ENCODE measurements around the gene BCAR1.

BCAR1 gene

DNA sequence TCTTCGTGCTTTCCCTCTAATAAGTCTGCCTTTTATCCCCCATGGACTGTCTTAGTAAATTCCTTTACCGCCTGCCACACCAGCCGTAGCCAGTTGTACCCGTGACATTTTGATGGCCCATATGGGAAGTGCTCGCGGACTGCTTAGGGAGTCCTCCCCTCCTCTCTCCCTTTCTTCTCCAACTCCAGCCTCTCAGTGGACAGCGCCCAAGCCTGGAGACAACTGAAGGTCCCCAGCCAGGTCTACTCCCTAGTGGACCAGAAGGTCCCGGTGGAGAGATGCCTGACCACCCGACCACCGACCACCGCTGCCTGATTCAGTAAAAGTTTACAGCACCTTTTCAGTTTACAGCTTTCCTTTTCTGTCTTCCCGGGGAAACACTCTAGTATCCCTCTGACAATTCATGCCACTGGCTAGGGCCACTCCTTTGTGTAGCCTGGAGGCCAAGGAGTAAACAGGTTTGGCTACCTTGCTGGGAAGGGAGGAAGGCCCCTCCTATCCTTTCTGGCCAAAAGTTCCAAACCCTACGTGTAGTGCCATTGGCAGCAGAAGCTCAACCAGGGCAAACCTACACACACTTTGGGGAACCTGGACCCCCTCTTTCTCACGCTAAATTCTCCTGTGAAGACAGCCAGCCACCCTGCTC lies 62.5 kb downstream of the BCAR1 start:
- Histone ChIP-seq H3K27me3 (ENCODE audit: insufficient read depth, low read length, poor library complexity) (peaks cover 4% of the 10 kb centered on the region), H3K36me3 (ENCODE audit: insufficient read depth, low read length) (no peaks in the 10 kb centered on the region), H3K79me2 (ENCODE audit: insufficient read depth, low read length) (no peaks in the 10 kb centered on the region), H3K27ac (ENCODE audit: low read length) (no peak overlapping the region), H3K9me3 (ENCODE audit: insufficient read depth, low read length, severe bottlenecking) (no peaks in the 10 kb centered on the region), H3K4me2 (ENCODE audit: insufficient read depth, low read length) (no peak overlapping the region), H4K20me1 (ENCODE audit: insufficient read depth, low read length) (no peaks in the 10 kb centered on the region), H2AFZ (ENCODE audit: low read depth, low read length) (no peak overlapping the region), H3K9ac (ENCODE audit: low read depth, low read length) (no peak overlapping the region), H3K4me3 (ENCODE audit: low read depth in 1 of 2, low read length in 2 of 2) (no peak overlapping the region), H3K4me1 (ENCODE audit: insufficient read depth, low read length) (no peaks in the 10 kb centered on the region)
- DNase-seq (no peak), ATAC-seq (ENCODE audit: insufficient read depth, low read depth) (no peak)
- TF ChIP-seq, protein P1, sequence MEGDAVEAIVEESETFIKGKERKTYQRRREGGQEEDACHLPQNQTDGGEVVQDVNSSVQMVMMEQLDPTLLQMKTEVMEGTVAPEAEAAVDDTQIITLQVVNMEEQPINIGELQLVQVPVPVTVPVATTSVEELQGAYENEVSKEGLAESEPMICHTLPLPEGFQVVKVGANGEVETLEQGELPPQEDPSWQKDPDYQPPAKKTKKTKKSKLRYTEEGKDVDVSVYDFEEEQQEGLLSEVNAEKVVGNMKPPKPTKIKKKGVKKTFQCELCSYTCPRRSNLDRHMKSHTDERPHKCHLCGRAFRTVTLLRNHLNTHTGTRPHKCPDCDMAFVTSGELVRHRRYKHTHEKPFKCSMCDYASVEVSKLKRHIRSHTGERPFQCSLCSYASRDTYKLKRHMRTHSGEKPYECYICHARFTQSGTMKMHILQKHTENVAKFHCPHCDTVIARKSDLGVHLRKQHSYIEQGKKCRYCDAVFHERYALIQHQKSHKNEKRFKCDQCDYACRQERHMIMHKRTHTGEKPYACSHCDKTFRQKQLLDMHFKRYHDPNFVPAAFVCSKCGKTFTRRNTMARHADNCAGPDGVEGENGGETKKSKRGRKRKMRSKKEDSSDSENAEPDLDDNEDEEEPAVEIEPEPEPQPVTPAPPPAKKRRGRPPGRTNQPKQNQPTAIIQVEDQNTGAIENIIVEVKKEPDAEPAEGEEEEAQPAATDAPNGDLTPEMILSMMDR (IDR thresholded peaks at IDR 0.05; ENCODE audit: borderline replicate concordance, extremely low read depth, low read length, poor library complexity, severe bottlenecking): no peak
- no peak for TF ChIP-seq EZH2 (IDR thresholded peaks at IDR 0.05; ENCODE audit: borderline replicate concordance, low read depth, low read length, severe bottlenecking)

DNA sequence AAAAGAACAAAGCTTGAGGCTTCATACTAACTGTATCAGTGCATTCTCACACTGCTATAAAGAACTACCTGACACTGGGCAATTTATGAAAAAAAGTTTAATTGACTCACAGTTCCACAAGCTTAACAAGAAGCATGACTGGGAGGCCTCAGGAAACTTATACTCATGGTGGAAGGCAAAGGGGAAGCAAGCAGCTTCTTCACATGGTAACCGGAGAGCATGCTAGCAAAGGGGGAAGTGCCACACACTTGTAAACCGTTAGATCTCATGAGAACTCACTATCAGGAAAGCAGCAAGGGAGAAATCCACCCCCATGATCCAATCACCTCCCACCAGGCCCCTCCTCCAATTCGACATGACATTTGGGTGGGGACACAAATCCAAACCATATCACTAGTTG lies 69.8 kb downstream of the BCAR1 start:
- Histone ChIP-seq H2AFZ (ENCODE audit: low read depth, low read length) (no peak overlapping the region), H3K36me3 (ENCODE audit: insufficient read depth, low read length) (no peaks in the 10 kb centered on the region), H3K9me3 (ENCODE audit: insufficient read depth, low read length, severe bottlenecking) (peaks cover 3% of the 10 kb centered on the region), H3K4me1 (ENCODE audit: insufficient read depth, low read length) (no peaks in the 10 kb centered on the region), H3K27me3 (ENCODE audit: insufficient read depth, low read length, poor library complexity) (no peaks in the 10 kb centered on the region), H3K4me3 (ENCODE audit: low read depth in 1 of 2, low read length in 2 of 2) (no peak overlapping the region), H3K4me2 (ENCODE audit: insufficient read depth, low read length) (no peak overlapping the region), H3K9ac (ENCODE audit: low read depth, low read length) (no peak overlapping the region), H4K20me1 (ENCODE audit: insufficient read depth, low read length) (no peaks in the 10 kb centered on the region), H3K27ac (ENCODE audit: low read length) (no peak overlapping the region), H3K79me2 (ENCODE audit: insufficient read depth, low read length) (no peaks in the 10 kb centered on the region)
- DNase-seq (no peak), ATAC-seq (ENCODE audit: insufficient read depth, low read depth) (no peak)
- TF ChIP-seq, protein P1 (IDR thresholded peaks at IDR 0.05; ENCODE audit: borderline replicate concordance, extremely low read depth, low read length, poor library complexity, severe bottlenecking): no peak
- TF ChIP-seq EZH2 (IDR thresholded peaks at IDR 0.05; ENCODE audit: borderline replicate concordance, low read depth, low read length, severe bottlenecking): no peak

DNA sequence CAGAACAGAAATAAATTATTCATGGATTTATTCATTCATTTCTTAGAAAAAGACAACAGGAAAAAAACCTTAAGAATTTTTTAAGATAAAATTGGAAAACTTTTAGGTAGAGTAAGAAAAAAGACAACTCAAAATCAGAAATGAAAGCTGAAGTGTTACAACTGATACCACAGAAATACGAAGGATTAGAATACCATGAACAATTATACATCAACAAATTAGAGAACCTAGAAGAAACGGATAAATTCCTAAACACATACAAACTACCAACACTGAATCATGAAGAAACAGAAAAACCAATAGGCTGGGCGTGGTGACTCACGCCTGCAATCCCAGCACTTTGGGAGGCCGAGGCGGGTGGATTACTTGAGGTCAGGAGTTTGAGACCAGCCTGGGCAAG lies 72.2 kb downstream of the BCAR1 start:
- no peak overlapping the region for H2AFZ ChIP-seq (ENCODE audit: low read depth, low read length)
- no peak for ATAC-seq (ENCODE audit: insufficient read depth, low read depth)
- H3K4me2 ChIP-seq (ENCODE audit: insufficient read depth, low read length): no peak overlapping the region
- H3K36me3 ChIP-seq (ENCODE audit: insufficient read depth, low read length): no peaks in the 10 kb centered on the region
- H3K9ac ChIP-seq (ENCODE audit: low read depth, low read length): no peak overlapping the region
- H4K20me1 ChIP-seq (ENCODE audit: insufficient read depth, low read length): no peaks in the 10 kb centered on the region
- no peak for TF ChIP-seq EZH2 (IDR thresholded peaks at IDR 0.05; ENCODE audit: borderline replicate concordance, low read depth, low read length, severe bottlenecking)
- TF ChIP-seq, protein P1 (IDR thresholded peaks at IDR 0.05; ENCODE audit: borderline replicate concordance, extremely low read depth, low read length, poor library complexity, severe bottlenecking): no peak
- no peak overlapping the region for H3K4me3 ChIP-seq (ENCODE audit: low read depth in 1 of 2, low read length in 2 of 2)
- no peaks in the 10 kb centered on the region for H3K79me2 ChIP-seq (ENCODE audit: insufficient read depth, low read length)
- no peaks in the 10 kb centered on the region for H3K27me3 ChIP-seq (ENCODE audit: insufficient read depth, low read length, poor library complexity)
- H3K4me1 ChIP-seq (ENCODE audit: insufficient read depth, low read length): no peaks in the 10 kb centered on the region
- no peak for DNase-seq
- no peak overlapping the region for H3K27ac ChIP-seq (ENCODE audit: low read length)
- H3K9me3 ChIP-seq (ENCODE audit: insufficient read depth, low read length, severe bottlenecking): peaks cover 13% of the 10 kb centered on the region

Measured in DND-41 (cell line).